Endometrial microvascular endothelial cells (primary cell): Measurements from ENCODE around the gene WDR12. TPM values are rescaled to one million over a fixed set of nuclear protein-coding genes. Genes with fewer than 3 reads are reported as not detected.
"Not testable (repeated sequence)": the region's sequence is repeated elsewhere in the genome, so short reads cannot be mapped to it uniquely, and the experiment has no call there.

Experiments
- in situ Hi-C: cut with HindIII; loops from 2 replicates; pipeline ENCODE4 v1.10.0; 2017; ENCODE audit warnings: low sequenced_read_pairs, low pct_unique_long_range_greater_than_20kb; ENCODE audit errors: inconsistent ontology term
- total RNA-seq: library from RNA; depleted of rRNA; stranded (reverse); fragments of >200 nt; gene quantifications from one replicate; pipeline ENCODE4 v1.2.3, GENCODE V29; 2015; ENCODE audit errors: inconsistent ontology term

Gene WDR12
- total RNA-seq: 67.3 TPM

DNA sequence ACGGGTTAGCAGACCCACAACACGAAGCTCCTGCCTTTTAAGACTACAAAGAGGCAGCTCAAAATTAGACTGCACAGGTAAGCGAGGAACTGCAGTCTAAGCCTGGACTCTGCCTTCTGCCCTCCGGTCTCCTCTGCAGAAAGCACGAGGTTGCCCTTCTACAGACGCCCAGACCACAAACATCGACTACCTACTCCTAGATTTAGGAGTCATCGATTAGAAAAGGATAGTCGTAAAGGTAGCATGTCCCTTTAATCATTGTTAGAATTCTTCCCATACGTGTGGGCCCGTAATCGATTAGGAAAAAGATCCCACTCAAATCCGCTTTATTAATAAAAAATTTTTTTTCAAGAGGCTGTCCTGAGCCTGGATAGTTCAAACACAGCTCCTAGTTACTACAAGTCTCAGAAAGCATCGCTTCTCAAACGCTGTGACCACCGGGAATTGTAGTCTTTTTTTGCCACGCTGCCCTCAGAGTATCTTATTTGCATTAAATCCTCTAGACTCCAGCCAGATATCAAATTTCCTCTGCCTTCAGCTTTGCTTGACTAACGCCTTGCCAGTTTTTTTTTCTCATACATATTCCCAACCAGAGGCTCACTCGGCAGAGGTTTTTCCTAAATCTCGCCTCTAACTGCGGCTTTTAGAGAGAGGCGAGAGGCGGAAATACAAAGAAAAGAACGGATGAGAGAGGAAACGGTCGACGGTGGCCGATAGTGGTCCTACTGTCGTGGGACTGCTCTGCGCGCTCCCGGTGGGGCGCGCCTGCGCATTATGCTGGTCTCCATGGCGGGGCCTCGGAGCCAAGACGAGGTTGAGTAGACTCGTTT is at the start of gene WDR12, which contains the start of gene CARF:
WDR12 (minus strand) TSS at position 162 of the 830 bp plus-strand sequence. CDS start 197 bp downstream, outside the sequence.
CARF (plus strand) TSS at position 764 of the 830 bp plus-strand sequence. CDS start 29,628 bp downstream, outside the sequence.
- in situ Hi-C loops: no loop called here

DNA sequence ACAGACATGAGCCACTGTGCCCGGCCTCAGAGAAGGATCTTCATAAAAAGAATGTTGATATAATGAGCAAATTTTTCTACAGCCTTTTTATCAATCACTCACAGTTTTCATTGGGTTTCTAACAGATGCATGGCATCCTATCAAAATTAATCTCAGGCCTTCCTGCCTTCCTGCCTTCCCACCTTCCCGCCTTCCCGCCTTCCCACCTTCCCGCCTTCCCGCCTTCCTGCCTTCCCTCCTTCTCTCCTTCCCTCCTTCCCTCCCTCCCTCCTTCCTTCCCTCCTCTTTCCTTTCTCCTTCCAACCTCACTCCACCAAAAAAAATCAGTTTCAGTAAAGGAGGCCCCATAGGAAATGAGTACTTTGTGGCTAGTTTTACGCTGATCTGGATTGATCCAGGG is 49.1 kb upstream of the WDR12 start:
- in situ Hi-C loops: no loop called here

DNA sequence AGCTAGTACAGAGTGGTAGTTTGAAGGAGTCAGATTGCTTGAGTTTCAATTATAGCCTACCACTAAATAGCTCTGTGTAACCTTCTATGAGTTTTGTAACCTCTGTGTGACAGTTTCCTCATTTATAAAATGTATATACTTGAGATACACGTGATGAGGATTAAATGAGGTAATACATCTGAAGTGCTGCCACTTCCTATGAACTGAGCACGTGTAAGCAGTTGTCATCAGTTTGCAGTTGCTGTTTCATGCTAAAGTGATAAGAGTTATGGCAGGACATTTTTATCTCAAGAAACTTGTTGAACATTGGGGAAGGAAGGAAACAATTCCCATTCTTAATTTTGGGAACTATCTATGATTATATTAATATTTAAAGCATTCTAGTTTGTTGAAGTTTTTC is 39.1 kb upstream of the WDR12 start:
- in situ Hi-C loops: no loop called here

DNA sequence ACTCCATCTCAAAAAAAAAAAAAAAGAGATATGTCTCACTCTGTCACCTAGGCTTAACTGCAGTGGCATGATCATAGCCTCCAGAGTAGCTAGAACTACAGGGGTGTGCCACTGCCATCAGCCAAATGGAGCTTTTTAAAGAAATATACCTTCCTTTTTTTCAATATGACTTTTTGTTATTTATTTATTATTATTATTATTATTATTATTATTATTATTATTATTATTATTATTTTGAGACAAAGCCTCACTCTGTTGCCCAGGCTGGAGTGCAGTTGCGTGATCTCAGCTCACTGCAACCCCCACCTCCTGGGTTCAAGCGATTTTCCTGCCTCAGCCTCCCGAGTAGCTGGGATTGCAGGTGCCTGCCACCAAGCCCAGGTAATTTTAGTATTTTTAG is 37.9 kb upstream of the WDR12 start:
- in situ Hi-C loops: not testable (repeated sequence)

DNA sequence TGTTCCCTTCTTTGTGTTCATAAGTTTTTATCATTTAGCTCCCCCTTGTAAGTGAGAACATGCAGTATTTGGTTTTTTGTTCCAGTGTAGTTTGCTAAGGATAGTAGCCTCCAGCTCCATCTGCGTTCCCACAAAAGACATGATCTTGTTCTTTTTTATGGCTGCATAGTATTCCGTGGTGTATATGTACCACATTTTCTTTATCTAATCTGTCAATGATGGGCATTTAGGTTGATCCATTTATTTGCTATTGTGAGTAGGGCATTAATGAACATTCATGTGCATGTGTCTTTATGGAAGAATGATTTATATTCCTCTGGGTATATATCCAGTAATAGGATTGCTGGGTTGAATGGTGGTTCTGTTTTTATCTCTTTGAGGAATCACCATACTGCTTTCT is 34.0 kb upstream of the WDR12 start:
- in situ Hi-C loops: no loop called here

DNA sequence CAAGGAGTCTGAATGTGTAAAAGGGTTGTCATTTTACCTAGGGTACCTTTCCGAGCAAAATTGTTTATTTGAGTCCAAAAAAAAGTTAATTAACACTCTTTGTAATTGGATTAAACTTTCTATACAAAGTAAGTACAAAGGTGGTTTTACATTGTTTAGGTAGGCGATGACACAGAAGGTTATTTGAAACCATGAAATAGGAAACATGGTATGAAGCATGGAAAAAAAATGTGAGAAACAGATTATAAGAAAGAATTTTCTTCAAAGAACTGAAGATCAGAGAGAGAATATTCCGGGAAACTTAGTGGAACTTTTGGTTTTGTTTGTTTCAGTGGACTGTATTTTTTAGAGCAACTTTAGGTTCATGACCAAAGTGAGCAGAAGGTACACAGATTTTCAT is 33.3 kb upstream of the WDR12 start:
- in situ Hi-C loops: no loop called here

DNA sequence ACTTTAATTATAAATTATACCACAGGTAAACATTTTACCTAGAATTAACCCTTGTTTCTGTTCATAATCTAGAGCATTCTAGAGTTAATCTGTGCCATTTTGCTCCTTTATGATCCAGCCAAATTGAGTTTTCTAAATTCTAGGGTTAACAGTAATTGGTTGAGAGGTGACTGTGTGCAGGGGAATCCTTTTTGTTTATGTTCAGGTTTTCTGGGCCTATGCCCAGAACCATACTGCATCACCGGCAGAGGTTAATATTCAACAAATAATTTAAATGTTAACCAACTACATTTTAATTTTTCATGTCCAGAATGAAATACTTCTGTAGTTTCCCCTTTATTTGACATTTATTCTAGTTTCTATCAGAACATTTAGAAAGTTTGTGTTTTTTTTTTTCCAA is 32.9 kb upstream of the WDR12 start:
- in situ Hi-C loops: no loop called here

DNA sequence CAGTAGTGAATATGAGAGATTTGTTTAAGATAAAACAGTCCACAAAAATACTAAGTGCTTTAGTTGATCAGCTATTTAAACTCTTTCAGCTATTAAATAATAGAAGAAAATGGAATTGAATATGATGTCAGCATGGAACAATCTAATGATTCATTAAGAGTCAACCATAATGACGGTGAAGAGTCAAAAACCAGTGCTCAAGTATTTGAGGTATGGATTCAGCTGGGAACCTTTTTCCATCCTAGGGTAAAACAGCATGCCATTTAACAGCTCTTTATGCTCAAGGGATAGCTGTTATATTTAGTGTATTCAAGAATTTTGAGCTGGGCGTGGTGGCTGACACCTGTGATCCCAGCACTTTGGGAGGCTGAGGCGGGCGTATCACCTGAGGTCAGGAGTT is 30.3 kb upstream of the WDR12 start:
- in situ Hi-C loops: no loop called here

DNA sequence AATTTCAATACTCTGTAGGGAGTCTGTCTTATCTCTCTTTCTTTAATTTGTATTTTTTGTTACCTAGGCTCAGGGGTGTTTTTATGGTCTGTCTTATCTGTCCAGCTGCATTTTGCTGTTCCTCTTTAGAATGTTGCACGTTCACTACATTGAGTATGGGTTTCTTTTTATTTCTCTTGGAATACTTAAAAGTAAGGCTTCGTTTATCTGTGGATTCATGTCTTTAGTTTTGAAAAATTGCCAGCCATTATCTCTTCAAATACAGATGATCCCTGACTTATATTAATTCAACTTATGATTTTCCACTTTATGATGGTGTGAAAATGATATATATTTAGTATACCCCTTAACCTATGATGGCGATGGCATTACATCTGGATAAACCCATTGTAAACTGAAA is 27.5 kb upstream of the WDR12 start:
- in situ Hi-C loops: no loop called here

DNA sequence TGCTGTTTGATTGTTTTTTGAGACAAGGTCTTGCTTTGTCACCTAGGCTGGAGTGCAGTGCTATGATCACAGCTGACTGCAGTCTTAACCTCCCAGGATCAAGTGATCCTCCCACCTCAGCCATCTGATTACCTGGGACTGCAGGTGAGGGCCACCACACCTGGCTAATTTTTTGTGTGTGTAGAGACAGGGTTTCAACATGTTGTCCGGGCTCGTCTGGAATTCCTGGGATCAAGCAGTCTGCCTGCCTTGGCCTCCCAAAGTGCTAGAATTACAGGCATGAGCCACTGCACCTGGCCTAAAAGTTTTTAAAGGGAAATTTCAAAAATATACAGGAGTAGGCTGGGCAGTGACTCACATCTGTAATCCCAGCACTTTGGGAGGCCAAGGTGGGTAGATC is 23.0 kb upstream of the WDR12 start:
- in situ Hi-C loops: no loop called here

DNA sequence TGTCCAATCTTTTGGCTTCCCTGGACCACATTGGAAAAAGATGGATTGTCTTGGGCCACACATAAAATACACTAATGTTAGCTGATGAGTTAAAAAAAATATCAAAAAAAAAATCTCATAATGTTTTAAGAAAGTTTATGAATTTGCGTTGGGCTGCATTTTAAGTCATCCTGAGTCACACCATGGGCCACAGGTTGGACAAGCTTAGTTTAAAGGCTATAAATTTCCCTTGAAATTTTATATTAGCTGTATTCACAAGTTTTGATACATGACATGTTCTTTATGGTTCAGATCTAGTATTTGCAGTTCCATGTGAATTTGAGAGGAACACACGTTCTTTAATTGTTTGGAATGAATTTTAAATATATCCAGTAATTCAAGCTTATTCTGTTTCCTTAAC is 22.5 kb upstream of the WDR12 start:
- in situ Hi-C loops: no loop called here

DNA sequence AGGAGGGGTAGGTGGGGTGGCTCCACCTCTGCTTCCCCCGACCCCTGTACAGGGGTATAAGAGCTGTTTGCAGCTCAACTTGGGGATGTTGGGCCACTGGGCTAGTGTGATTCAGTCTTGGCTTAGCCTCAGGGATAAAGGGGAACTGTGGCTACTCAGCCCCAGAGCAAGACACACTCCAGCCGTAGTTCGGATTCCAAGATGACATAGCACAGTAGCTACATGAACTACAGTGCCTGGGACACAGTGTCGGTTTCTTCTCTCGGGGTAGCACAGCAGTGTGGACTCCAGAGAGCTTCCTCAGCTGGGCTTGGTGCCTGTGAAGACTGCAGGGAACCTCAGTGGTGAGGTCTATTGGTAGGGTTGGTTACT is 21.7 kb upstream of the WDR12 start:
- in situ Hi-C loops: no loop called here

DNA sequence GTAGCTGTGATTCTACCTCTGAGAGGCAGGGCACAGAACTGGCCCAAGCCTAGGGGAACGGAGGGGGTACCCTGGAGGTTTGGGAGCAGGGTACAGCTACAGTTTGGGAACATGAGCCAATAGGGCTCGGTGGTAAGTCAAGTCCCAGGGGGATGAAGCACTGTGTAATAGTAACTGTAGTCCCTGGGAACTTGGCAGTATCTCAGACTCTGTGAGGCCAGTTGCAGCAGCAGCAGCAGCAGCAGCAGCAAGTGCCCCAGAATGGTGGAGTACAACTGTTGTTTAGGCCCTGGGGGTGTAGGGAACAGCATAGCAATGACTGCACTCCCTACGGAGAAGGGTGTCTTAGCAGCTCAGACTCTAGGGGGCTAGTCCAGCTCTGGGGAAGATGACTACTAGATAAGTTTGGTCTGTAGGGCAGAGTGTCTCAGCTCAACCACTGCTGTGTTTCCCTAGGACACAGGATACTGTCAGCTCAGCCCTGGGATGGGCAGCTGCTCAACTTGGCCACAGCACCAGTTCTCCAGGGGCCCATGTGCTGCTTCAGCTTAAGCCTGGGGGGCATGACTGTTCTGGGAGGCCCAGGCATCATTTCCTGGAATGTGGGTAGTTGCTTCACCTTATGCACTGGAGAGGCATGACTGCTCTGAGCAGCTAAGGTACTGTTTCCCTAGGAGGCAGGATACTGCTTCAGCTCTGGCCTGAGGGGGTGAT is 21.1 kb upstream of the WDR12 start:
- in situ Hi-C loops: no loop called here

DNA sequence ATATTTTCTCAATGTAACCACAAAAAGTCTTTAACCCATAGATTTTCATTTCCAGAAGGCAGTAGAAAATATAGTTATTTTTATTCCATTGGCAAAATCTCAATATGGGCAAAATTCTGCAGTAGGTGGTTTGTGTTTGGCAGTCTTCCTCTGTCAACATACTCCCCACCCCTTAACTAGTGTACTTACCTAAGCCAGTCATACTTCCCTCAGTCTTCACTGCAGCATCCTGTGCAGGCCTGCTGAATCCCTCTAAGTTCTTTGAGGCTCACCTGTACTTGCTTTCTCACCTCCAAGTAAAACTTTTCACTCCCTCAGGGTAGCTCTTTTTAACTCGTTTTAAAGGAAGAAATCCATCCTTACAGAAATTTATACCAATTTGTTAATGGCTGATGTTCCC is 7.4 kb upstream of the WDR12 start:
- in situ Hi-C loops: no loop called here

DNA sequence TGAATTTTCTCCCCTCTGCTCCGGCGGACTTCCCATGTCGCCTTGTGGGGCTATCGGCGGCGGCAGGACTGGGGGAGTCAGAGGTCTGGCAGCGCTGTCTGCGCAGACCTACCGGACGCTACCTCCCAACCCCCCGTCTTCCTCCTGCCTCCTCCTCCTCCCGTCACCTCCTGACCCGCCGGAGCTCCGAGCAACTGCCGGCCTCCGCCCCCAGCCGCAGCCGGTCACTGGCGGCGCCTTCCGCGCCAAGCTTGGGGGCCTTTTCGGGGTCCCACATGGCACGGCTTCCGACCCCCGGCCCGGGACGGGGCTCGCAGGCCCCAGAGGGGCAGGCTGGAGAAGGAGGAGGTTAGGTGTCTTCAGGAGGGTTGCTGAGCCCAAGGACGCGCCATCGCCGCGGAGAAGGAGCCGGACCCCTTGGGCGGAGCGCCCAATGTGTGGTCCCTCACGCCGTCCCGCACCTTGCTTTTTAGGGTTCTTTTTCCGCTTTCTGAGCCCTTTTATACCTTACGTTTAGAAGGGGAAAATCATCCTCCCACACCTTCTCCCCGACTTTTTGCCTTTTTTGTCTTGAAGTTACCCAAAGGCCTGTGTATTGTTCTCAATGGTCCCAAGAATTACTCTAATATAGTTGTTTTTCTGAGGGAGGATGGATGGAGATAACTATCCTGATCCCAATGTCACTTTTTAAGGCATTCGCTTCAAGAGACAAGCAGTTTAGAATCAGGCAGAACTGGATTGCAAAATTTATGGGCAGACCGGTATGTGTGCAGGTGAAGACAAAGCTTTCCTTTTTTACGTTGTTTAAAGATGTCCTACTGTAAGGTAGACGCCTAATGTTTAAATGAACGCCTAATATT is 1.1 kb upstream of the WDR12 start:
- in situ Hi-C loops: not testable (repeated sequence)

DNA sequence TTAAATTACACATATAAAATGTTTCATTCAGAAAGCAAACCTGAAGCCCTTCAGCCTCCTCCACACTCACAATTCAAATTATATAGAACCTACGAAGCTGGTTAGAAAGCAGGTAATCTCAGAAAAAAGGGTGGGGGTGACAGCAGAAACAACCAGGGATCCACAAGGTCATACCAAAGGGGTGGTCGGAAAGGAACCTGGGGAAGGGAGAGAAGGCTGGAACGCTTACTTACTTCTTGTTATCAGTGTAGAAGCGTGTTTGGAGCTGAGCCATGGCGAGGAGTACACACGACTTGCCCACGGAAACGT is 316 bp downstream of the WDR12 start:
- in situ Hi-C loops: no loop called here

DNA sequence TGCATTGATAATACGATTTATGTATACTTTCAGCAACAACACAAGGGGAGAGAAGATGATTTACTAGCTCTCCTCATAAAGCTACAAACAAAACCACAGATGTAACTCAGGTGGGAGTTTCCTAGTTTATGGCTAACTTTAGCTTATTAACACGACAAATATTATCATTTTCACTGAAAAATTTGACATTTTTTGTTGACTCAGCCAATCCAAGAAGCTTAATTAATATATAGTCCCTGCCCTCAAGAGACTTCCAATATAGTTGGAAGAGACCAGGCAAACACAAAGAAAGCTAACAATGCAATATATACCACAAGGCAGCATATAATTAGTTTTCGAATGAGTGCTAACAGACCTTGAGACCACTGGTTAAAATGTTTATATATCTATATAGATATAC is 775 bp downstream of the WDR12 start:
- in situ Hi-C loops: no loop called here

DNA sequence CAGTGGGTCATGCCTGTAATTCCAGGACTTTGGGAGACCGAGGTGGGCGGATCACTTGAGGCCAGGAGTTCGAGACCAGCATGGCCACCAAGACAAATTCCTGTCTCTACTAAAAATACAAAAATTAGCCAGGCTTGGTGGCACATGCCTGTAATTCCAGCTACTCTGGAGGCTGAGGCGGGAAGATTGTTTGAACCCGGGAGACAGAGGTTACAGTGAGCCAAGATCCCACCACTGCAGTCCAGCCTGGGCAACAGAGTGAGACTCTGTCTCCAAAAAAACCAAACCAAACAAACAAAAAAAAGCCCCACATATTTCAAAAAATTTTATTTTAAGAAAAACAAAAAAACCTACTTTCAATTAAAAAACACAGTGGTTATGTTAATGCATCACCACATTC is 1.2 kb downstream of the WDR12 start:
- in situ Hi-C loops: not testable (repeated sequence)

DNA sequence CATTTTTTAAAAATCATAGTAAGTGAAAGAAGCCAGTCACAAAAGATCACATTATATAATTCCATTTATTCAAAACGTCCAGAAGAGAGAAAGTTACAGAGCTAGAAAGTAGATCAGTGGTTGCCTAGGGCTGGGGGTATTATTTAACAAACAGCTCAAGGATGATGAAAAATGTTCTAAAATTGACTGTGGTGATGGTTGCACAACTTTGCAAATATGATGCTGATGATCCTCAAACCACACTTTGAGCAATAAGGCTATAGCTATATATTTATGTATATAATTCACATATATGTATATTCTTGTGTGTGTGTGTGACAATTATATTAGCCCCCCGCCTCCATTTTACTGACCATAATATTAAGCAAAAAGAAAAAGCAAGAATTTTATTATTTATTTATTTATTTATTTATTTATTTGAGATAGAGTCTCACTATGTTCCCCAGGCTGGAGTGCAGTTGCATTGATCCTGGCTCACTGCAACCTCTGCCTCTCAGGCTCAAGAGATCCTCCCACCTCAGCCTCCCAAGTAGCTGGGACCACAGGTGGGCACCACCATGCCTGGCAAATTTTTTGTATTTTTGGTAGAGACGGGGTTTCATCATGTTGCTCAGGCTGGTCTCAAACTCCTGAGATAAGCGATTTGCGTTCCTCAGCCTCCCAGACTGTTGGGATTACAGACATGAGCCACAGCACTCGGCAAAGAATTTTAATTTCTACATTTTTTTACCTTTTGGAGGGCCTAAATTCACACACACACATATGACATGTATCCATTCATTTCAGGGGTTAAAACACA is 1.9 kb downstream of the WDR12 start:
- in situ Hi-C loops: no loop called here
